ENCODE measurements around the gene DZIP1L. TPM values are rescaled to one million over a fixed set of nuclear protein-coding genes. Genes with fewer than 3 reads are reported as not detected.

DZIP1L gene
- total and polyA plus RNA-seq, 2 donors (not counting 3 experiments of a cell fraction or from before 2014, with no cell fraction given) = 3.0 to 17.9 TPM

DNA sequence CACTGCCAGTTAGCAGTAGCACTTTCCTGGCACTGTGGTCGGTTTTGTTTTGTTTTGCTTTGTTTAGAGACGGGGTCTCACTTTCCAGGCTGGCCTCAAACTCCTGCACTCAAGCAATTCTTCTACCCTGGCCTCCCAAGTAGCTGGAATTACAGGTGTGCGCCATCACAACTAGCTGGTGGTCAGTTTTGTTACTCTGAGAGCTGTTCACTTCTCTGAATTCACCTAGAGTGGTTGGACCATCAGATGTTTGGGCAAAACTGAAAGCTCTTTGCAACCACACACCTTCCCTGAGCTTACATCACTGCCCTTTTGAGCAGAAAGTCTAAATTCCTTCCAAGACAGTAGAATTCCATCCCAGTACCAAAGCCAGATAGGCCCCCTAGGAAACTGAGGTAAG, 82.8 kb downstream of the DZIP1L start:
- Histone ChIP-seq H3K4me3 (replicated peaks in 1 of 3; ENCODE audit: insufficient read depth in 1 of 3, low read depth in 1 of 3, low read length in 3 of 3) (no peak overlapping the region), H3K4me2 (ENCODE audit: insufficient read depth, low read length) (no peak overlapping the region), H3K9me3 (replicated peaks; ENCODE audit: control insufficient read depth, insufficient read depth, low read length) (no peaks in the 10 kb centered on the region), H3K79me2 (ENCODE audit: control insufficient read depth, insufficient read depth, low read length) (no peaks in the 10 kb centered on the region), H3K9me1 (replicated peaks; ENCODE audit: control insufficient read depth, extremely low read depth, insufficient read depth, low read length) (no peaks in the 10 kb centered on the region), H3K4me1 (ENCODE audit: control insufficient read depth, extremely low read depth, insufficient read depth, low read length) (no peaks in the 10 kb centered on the region), H3K27ac (ENCODE audit: insufficient read depth, low read depth, low read length) (no peak overlapping the region), H3K27me3 (ENCODE audit: control insufficient read depth in 2 of 2, insufficient read depth in 2 of 2, low read length in 2 of 2) (no peaks in the 10 kb centered on the region), H2AFZ (ENCODE audit: low read depth, low read length) (no peak overlapping the region), H4K20me1 (replicated peaks; ENCODE audit: control insufficient read depth, extremely low read depth, insufficient read depth, low read length) (no peaks in the 10 kb centered on the region), H3K9ac (replicated peaks; ENCODE audit: extremely low read depth, insufficient read depth, low read length) (no peak overlapping the region), H3K36me3 (ENCODE audit: control insufficient read depth in 2 of 2, extremely low read depth in 1 of 2, insufficient read depth in 2 of 2, low read length in 2 of 2) (no peaks in the 10 kb centered on the region)
- BruUV-seq (replicated peaks) = no TSS peak
- intact Hi-C loops (cut with micrococcal nuclease) = no loop called here
- ChIA-PET CTCF (no interaction called here), POLR2A (no interaction called here)
- TF ChIP-seq POLR2AphosphoS5 (IDR thresholded peaks at IDR 0.05; ENCODE audit: insufficient read depth, low read depth, low read length) = no peak
- TF ChIP-seq FOS (IDR thresholded peaks at IDR 0.05; ENCODE audit: borderline replicate concordance, insufficient read depth, low read length) = no peak
- TF ChIP-seq MYC (IDR thresholded peaks at IDR 0.05; ENCODE audit: low read depth, low read length) = no peak
- TF ChIP-seq JUN (IDR thresholded peaks at IDR 0.05; ENCODE audit: borderline replicate concordance, insufficient read depth, insufficient read length, low read depth) = no peak
- no peak for TF ChIP-seq EZH2 (IDR thresholded peaks at IDR 0.05; ENCODE audit: borderline replicate concordance, low read depth, low read length, severe bottlenecking)
- no peak for TF ChIP-seq GATA2 (IDR thresholded peaks at IDR 0.05; ENCODE audit: insufficient read depth, insufficient read length, low read depth, low read length)
- TF ChIP-seq CTCF (IDR thresholded peaks at IDR 0.05; ENCODE audit: extremely low read depth in 1 of 2, insufficient read depth in 1 of 2, low read depth in 1 of 2, low read length in 2 of 2) = no peak
- TF ChIP-seq MAX (IDR thresholded peaks at IDR 0.05; ENCODE audit: insufficient read depth, insufficient read length) = no peak
- no peak for TF ChIP-seq POLR2A (IDR thresholded peaks at IDR 0.05; ENCODE audit: low read depth, low read length)
- FAIRE-seq (no peak), DNase-seq (ENCODE audit: low read depth, low spot score) (no peak)
- dilution Hi-C loops (cut with MboI; ENCODE audit: extremely low pct_ligation_motif_present, low sequenced_read_pairs) = no loop called here

All from endothelial cell of umbilical vein (primary cell).